ENCODE data around the gene MTRR. TPM values are rescaled to one million over a fixed set of nuclear protein-coding genes. Genes with fewer than 3 reads are reported as not detected.
A peak's percentile ranks its signal among the peaks of the same experiment; 100 is the strongest.

The MTRR gene
- total RNA-seq, 1 experiment from 2014 or later: 60.8 TPM

GRCh38 chr5:7877851-7878250 lies 8.9 kb downstream of the MTRR start:
- Histone ChIP-seq H3K4me3 (no peak overlapping the region), H3K27me3 (no peaks in the 10 kb centered on the region), H3K9me3 (no peaks in the 10 kb centered on the region), H3K36me3 (peaks cover 94% of the 10 kb centered on the region)
- DNase-seq: no peak

- Histone ChIP-seq H3K36me3 (peaks cover 93% of the 10 kb centered on the region), H3K27me3 (no peaks in the 10 kb centered on the region), H3K9me3 (no peaks in the 10 kb centered on the region), H3K4me3 (no peak overlapping the region)
- no peak for DNase-seq
These were observed 9.5 kb downstream of the MTRR start for GRCh38 chr5:7878381-7878873.

- no peaks in the 10 kb centered on the region for H3K9me3 ChIP-seq
- no peak overlapping the region for H3K4me3 ChIP-seq
- peaks cover 95% of the 10 kb centered on the region for H3K36me3 ChIP-seq
- H3K27me3 ChIP-seq: no peaks in the 10 kb centered on the region
- no peak for DNase-seq
These were observed 12.1 kb downstream of the MTRR start for GRCh38 chr5:7881091-7881490.

- DNase-seq: no peak
- Histone ChIP-seq H3K27me3 (no peaks in the 10 kb centered on the region), H3K9me3 (no peaks in the 10 kb centered on the region), H3K36me3 (peaks cover 95% of the 10 kb centered on the region), H3K4me3 (no peak overlapping the region)
These were observed 12.9 kb downstream of the MTRR start for GRCh38 chr5:7881816-7882215.

- Histone ChIP-seq H3K36me3 (peaks cover 90% of the 10 kb centered on the region), H3K9me3 (no peaks in the 10 kb centered on the region), H3K4me3 (no peak overlapping the region), H3K27me3 (no peaks in the 10 kb centered on the region)
- no peak for DNase-seq
These were observed 14.0 kb downstream of the MTRR start for GRCh38 chr5:7882926-7883325.

- Histone ChIP-seq H3K27me3 (no peaks in the 10 kb centered on the region), H3K9me3 (no peaks in the 10 kb centered on the region), H3K4me3 (no peak overlapping the region), H3K36me3 (peaks cover 90% of the 10 kb centered on the region)
- DNase-seq: no peak
These were observed 15.7 kb downstream of the MTRR start for GRCh38 chr5:7884491-7885267.

GRCh38 chr5:7886849-7887475 lies 18.0 kb downstream of the MTRR start:
- H3K36me3 ChIP-seq: peaks cover 89% of the 10 kb centered on the region
- H3K4me3 ChIP-seq: no peak overlapping the region
- H3K27me3 ChIP-seq: no peaks in the 10 kb centered on the region
- H3K9me3 ChIP-seq: no peaks in the 10 kb centered on the region
- no peak for DNase-seq

- Histone ChIP-seq H3K36me3 (peaks cover 90% of the 10 kb centered on the region), H3K9me3 (no peaks in the 10 kb centered on the region), H3K27me3 (no peaks in the 10 kb centered on the region), H3K4me3 (no peak overlapping the region)
- DNase-seq: no peak
These were observed 20.0 kb downstream of the MTRR start for GRCh38 chr5:7888901-7889300.

- no peaks in the 10 kb centered on the region for H3K27me3 ChIP-seq
- H3K4me3 ChIP-seq: no peak overlapping the region
- H3K36me3 ChIP-seq: peaks cover 99% of the 10 kb centered on the region
- H3K9me3 ChIP-seq: no peaks in the 10 kb centered on the region
- no peak for DNase-seq
These were observed 25.5 kb downstream of the MTRR start for GRCh38 chr5:7894439-7894838.

GRCh38 chr5:7894860-7895259 lies 25.9 kb downstream of the MTRR start:
- no peaks in the 10 kb centered on the region for H3K9me3 ChIP-seq
- no peak overlapping the region for H3K4me3 ChIP-seq
- peaks cover 99% of the 10 kb centered on the region for H3K36me3 ChIP-seq
- H3K27me3 ChIP-seq: no peaks in the 10 kb centered on the region
- no peak for DNase-seq

GRCh38 chr5:7897014-7897600 lies 28.2 kb downstream of the MTRR start:
- Histone ChIP-seq H3K27me3 (no peaks in the 10 kb centered on the region), H3K9me3 (no peaks in the 10 kb centered on the region), H3K4me3 (no peak overlapping the region), H3K36me3 (peaks cover 100% of the 10 kb centered on the region)
- peak; percentile 55 for DNase-seq

GRCh38 chr5:7902201-7902600 lies 33.3 kb downstream of the MTRR start:
- DNase-seq: no peak
- peaks cover 99% of the 10 kb centered on the region for H3K36me3 ChIP-seq
- no peak overlapping the region for H3K4me3 ChIP-seq
- peaks cover 3% of the 10 kb centered on the region for H3K9me3 ChIP-seq
- no peaks in the 10 kb centered on the region for H3K27me3 ChIP-seq

- Histone ChIP-seq H3K36me3 (peaks cover 99% of the 10 kb centered on the region), H3K27me3 (no peaks in the 10 kb centered on the region), H3K9me3 (peaks cover 7% of the 10 kb centered on the region), H3K4me3 (no peak overlapping the region)
- no peak for DNase-seq
These were observed 34.0 kb downstream of the MTRR start for GRCh38 chr5:7902666-7903625.

- peaks cover 12% of the 10 kb centered on the region for H3K9me3 ChIP-seq
- H3K4me3 ChIP-seq: no peak overlapping the region
- peaks cover 99% of the 10 kb centered on the region for H3K36me3 ChIP-seq
- H3K27me3 ChIP-seq: no peaks in the 10 kb centered on the region
- no peak for DNase-seq
These were observed 35.2 kb downstream of the MTRR start for GRCh38 chr5:7904170-7904569.

GRCh38 chr5:7907612-7908011 lies 38.7 kb downstream of the MTRR start:
- H3K27me3 ChIP-seq: no peaks in the 10 kb centered on the region
- H3K36me3 ChIP-seq: peaks cover 87% of the 10 kb centered on the region
- DNase-seq: no peak
- H3K4me3 ChIP-seq: no peak overlapping the region
- H3K9me3 ChIP-seq: peaks cover 12% of the 10 kb centered on the region

- no peak for DNase-seq
- Histone ChIP-seq H3K4me3 (no peak overlapping the region), H3K9me3 (peaks cover 12% of the 10 kb centered on the region), H3K36me3 (peaks cover 80% of the 10 kb centered on the region), H3K27me3 (no peaks in the 10 kb centered on the region)
These were observed 39.4 kb downstream of the MTRR start for GRCh38 chr5:7908317-7908716.
